Lower leg skin (tissue), 3 donors: ENCODE results near the gene TAF4B.

Experiments
- CTCF ChIP-seq, 3 donors: fragments of 450-650 bp; IDR thresholded peaks; one replicate each; pipeline ENCODE4 v1.5.1; 2016; ENCODE audit warnings: antibody characterized with exemption in 3 of 3, mild to moderate bottlenecking in 3 of 3, moderate library complexity in 2 of 3
- POLR2A ChIP-seq, 2 donors: fragments of 450-650 bp; IDR thresholded peaks; one replicate each; pipeline ENCODE4 v1.6.1; 2016 to 2017; ENCODE audit warnings: antibody characterized with exemption in 2 of 2, mild to moderate bottlenecking in 1 of 2, moderate library complexity in 1 of 2

- TF ChIP-seq CTCF (IDR thresholded peaks at IDR 0.05) = no peak
- TF ChIP-seq POLR2A (IDR thresholded peaks at IDR 0.05) = no peak
Measured at GRCh38 chr18:26357960-26358359, 131.7 kb downstream of the TAF4B start.
